ENCODE data around the gene MYO9B.

DNA sequence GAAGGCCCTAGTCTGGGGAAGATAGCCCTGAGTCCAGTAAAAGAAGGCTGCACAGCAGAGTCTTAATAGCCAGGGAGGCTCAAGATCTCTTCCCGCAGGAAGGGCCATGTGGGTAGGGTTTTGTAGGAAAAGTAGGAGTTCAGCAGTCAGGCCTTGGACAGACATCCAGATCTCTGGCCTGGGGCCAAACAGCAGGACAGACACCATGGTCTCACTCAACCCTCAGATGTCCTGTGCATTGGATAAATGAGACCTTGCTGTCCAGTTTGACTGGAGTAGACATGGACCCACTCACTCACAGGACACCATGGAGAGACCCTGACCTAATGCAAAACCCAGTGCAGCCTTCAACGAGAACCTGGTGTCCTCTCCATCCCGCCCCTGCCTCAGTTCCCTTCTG is 154.3 kb downstream of the MYO9B start:
- no peak for TF ChIP-seq CTCF (conservative IDR thresholded peaks at IDR 0.05)
- TF ChIP-seq EZH2 (IDR thresholded peaks at IDR 0.05; ENCODE audit: low read depth) = no peak

All from PC-9 (cell line).